HT-29 (cell line): Measurements from ENCODE around the gene FAM78A. TPM values are rescaled to one million over a fixed set of nuclear protein-coding genes. Genes with fewer than 3 reads are reported as not detected.
"Not testable (repeated sequence)": the region's sequence is repeated elsewhere in the genome, so short reads cannot be mapped to it uniquely, and the experiment has no call there.

Experiments
- DNase-seq: peaks from one replicate; pipeline ENCODE4 v3.0.0-alpha.2; 2015; ENCODE audit warnings: low spot score
- total RNA-seq: library from RNA; depleted of rRNA; stranded (reverse); fragments of >200 nt; shearing (Covaris generic); gene quantifications from 2 replicates; pipeline ENCODE4 v1.2.3, GENCODE V29; 2014; rRNA removed

Gene FAM78A
- total RNA-seq, 1 experiment from 2014 or later, result 1.2 TPM

- no peak for DNase-seq
These were observed 61.9 kb downstream of the FAM78A start for GRCh38 chr9:131214286-131214856.

- not testable (repeated sequence) for DNase-seq
These were observed 64.4 kb downstream of the FAM78A start for GRCh38 chr9:131211920-131212319.

Other genes with a start within 250 kb of the FAM78A start
- 0.69 and 0.73 TPM in 2 replicates for gene AIF1L, start 180.0 kb downstream of the FAM78A start, total RNA-seq
- gene NUP214, start 150.9 kb downstream of the FAM78A start, total RNA-seq, result 12.6 and 18.4 TPM in 2 replicates
- gene PLPP7, start 13.2 kb upstream of the FAM78A start, total RNA-seq, result not detected in 2 replicates
- gene PRRC2B, start 117.6 kb upstream of the FAM78A start, total RNA-seq, result 96.5 and 106 TPM in 2 replicates
- 22.1 and 26.2 TPM in 2 replicates for gene POMT1, start 226.4 kb upstream of the FAM78A start, total RNA-seq